Heart left ventricle (tissue), 16 donors: ENCODE measurements around the gene PUS1. TPM values are rescaled to one million over a fixed set of nuclear protein-coding genes. Genes with fewer than 3 reads are reported as not detected.
A peak's percentile ranks its signal among the peaks of the same experiment; 100 is the strongest.

Source experiments
- ATAC-seq, 4 donors: fragments of 200-7000 bp; cut with Tn5 transposase; one replicate each; pipeline ENCODE4 v1.9.1; 2020 to 2022; ENCODE audit warnings: moderate library complexity in 4 of 4, mild to moderate bottlenecking in 3 of 4, moderate number of reproducible peaks in 1 of 4
- DNase-seq, 5 donors: peaks; one replicate each; pipeline ENCODE4 v3.0.0-alpha.2; 2020
- H3K27ac ChIP-seq, 12 donors: fragments of 200-600 bp; sonication (generic) in 4 of 12; one replicate each; pipeline versions ENCODE4 v1.5.0 to v1.8.0; 2016 to 2022; ENCODE audit warnings: mild to moderate bottlenecking in 2 of 12
- H3K27me3 ChIP-seq, 9 donors: fragments of 200-600 bp; sonication (generic) in 2 of 9; one replicate each; pipeline versions ENCODE4 v1.5.1 to v1.8.0; 2016 to 2022; ENCODE audit warnings: mild to moderate bottlenecking in 3 of 9
- H3K36me3 ChIP-seq, 9 donors: fragments of 200-600 bp; sonication (generic) in 2 of 9; one replicate each; pipeline versions ENCODE4 v1.5.0 to v1.8.0; 2018 to 2022; ENCODE audit warnings: mild to moderate bottlenecking in 2 of 9
- H3K4me1 ChIP-seq, 12 donors: fragments of 200-600 bp; sonication (generic) in 4 of 12; one replicate each; pipeline versions ENCODE4 v1.5.0 to v1.8.0; 2016 to 2022; ENCODE audit warnings: mild to moderate bottlenecking in 3 of 12
- H3K4me3 ChIP-seq, 12 donors: fragments of 200-600 bp; sonication (generic) in 4 of 12; one replicate each; pipeline versions ENCODE4 v1.5.0 to v1.8.0; 2017 to 2022; ENCODE audit warnings: mild to moderate bottlenecking in 9 of 12, moderate library complexity in 4 of 12
- H3K9me3 ChIP-seq, 12 donors: fragments of 200-600 bp; sonication (generic) in 4 of 12; one replicate each; pipeline versions ENCODE4 v1.5.0 to v1.8.0; 2016 to 2022; ENCODE audit warnings: mild to moderate bottlenecking in 1 of 12
- POLR2A ChIP-seq, 2 donors: fragments of 450-650 bp; IDR thresholded peaks; one replicate each; pipeline ENCODE4 v1.6.1; 2017; ENCODE audit warnings: antibody characterized with exemption in 2 of 2, mild to moderate bottlenecking in 2 of 2, moderate library complexity in 2 of 2
- WGBS, 4 donors: extraction: QIAGEN DNeasy Blood & Tissue Kit in 2 of 4; methylation state at CpG; one replicate each; pipeline versions ENCODE4 v1.1.5 to v1.1.7; 2013 to 2018; 5-methylcytosine and 5-hydroxymethylcytosine counted together
- intact Hi-C, 10 donors: fragments of 100-400 bp; cut with DNase I; formaldehyde crosslinking; loops; one replicate each; pipeline versions ENCODE4 v1.11.1 to v1.14.2; 2022
- polyA plus RNA-seq, 2 donors: library from polyadenylated mRNA; stranded (reverse); fragments of 200-250 nt; gene quantifications; one replicate each; pipeline ENCODE4 v1.2.3, GENCODE V29; 2013
- total RNA-seq, 9 donors: library from RNA; depleted of rRNA in 2 of 9; stranded (reverse); fragments of >200 nt in 2 of 9; fragmentation: NEBNext Ultra II Directional in 3 of 9; extraction: Animal tissue kit (Norgen Biotek cat#: 25700) in 3 of 9; gene quantifications; one replicate each; pipeline versions ENCODE4 v1.1.0 to v1.2.4, GENCODE V29; 2016 to 2023
- TF ChIP-seq, protein P1 (sequence below), 12 donors: fragments of 200-600 bp; sonication (generic) in 4 of 12; IDR thresholded peaks; one replicate each; pipeline versions ENCODE4 v1.5.0 to v1.8.0; 2018 to 2022; ENCODE audit warnings: antibody characterized with exemption in 12 of 12, mild to moderate bottlenecking in 5 of 12
- donor health status: ischemic (EF 13 %, LVEDD 7.1; RV severe dilation, severe dysfunction).
- donor health status: healthy with polysubstance abuse.
- donor health status: DM: no; HTN: yes; CAD: no.
- donor health status: DM: no; HTN: no; CAD: no.
- donor health status: ischemic (EF 25% LVEDD 6.9; RV normal size, moderate dysfunction).
- donor health status: ischemic (EF 25% LVEDD 5.7; RV mildly dilated, moderate dysfunction).
- donor health status: healthy.
- donor health status: DM: yes; HTN: yes; CAD: no.
- donor health status: ischemic (EF 35%, LVEDD 5.7; RV mildly dilated, moderate dysfunction).
- donor health status: nonischemic (EF 11% LVEDD 7.7; RV severe dilation, severe dysfunction).
- donor health status: DM: yes; HTN: yes; CAD: no.
- donor health status: PGD.
- donor health status: ischemic (EF 29% LVEDD 5.4; RV normal size, mild dysfunction).
- donor health status: nonischemic (EF 23%, LVEDD 6.1; RV moderate dilation, normal function).

PUS1 gene
- total and polyA plus RNA-seq, 11 donors = 6.1 to 13.5 (median 8.8) TPM

DNA sequence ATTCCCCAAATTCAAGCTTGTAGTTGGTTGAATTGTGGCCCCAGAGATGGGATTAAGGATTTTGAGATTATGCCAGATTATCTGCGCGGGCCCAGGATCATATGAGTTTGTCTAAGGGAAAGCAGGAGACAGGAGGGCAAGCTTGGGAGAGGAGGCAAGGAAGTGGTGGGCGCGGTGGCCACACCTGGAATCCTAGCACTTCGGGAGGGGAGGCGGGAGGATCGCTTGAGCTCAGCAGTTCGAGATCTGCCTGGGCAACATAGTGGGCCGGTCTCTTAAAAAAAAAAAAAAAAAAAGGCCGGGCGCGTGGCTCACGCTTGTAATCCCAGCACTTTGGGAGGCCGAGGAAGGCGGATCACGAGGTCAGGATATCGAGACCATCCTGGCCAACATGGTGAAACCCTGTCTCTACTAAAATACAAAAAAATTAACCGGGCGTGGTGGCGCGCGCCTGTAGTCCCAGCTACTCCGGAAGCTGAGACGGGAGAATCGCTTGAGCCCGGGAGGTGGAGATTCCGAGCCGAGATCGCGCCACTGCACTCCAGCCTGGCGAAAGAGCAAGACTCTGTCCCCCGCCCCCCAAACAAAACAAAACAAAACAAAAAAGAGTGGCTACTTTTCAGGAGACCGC lies 881 bp upstream of the PUS1 start:
- intact Hi-C loops = loop anchor here in 6 of 10 donors (2.0 kb wide), 3 partner anchors 21 to 33 kb away; partner anchors contain the start of genes EP400 (in 2 of the 6) and ULK1 (in 2 of the 6)
- peak overlapping the region; percentile 86 to 97 (median 92) for H3K27ac ChIP-seq
- peak in 2 of 5 donors; percentile 24 to 50 for DNase-seq

GRCh38 chr12:131929581-131930456 lies 743 bp downstream of the PUS1 start:
- H3K4me3 ChIP-seq = peak overlapping the region; percentile 62 to 94 (median 82)
- H3K9me3 ChIP-seq = no peaks in the 10 kb centered on the region
- ATAC-seq = peak in 3 of 4 donors; percentile 3 to 10 (median 4)
- intact Hi-C loops = loop anchor here in 7 of 10 donors (1.0 to 5.0 kb wide), 5 partner anchors 19 to 38 kb away; partner anchors contain the start of genes ULK1 (in 4 of the 7) and EP400 (in 2 of the 7)
- no peaks in the 10 kb centered on the region for H3K27me3 ChIP-seq
- DNase-seq = peak in 2 of 5 donors; percentile 20 to 34
- H3K36me3 ChIP-seq = peaks cover 0 to 41% (median 33%) of the 10 kb centered on the region in 9 donors
- H3K4me1 ChIP-seq = peaks cover 0 to 27% (median 10%) of the 10 kb centered on the region in 12 donors
- TF ChIP-seq, protein P1, sequence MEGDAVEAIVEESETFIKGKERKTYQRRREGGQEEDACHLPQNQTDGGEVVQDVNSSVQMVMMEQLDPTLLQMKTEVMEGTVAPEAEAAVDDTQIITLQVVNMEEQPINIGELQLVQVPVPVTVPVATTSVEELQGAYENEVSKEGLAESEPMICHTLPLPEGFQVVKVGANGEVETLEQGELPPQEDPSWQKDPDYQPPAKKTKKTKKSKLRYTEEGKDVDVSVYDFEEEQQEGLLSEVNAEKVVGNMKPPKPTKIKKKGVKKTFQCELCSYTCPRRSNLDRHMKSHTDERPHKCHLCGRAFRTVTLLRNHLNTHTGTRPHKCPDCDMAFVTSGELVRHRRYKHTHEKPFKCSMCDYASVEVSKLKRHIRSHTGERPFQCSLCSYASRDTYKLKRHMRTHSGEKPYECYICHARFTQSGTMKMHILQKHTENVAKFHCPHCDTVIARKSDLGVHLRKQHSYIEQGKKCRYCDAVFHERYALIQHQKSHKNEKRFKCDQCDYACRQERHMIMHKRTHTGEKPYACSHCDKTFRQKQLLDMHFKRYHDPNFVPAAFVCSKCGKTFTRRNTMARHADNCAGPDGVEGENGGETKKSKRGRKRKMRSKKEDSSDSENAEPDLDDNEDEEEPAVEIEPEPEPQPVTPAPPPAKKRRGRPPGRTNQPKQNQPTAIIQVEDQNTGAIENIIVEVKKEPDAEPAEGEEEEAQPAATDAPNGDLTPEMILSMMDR (IDR thresholded peaks at IDR 0.05) = no peak
- no peak for TF ChIP-seq POLR2A (IDR thresholded peaks at IDR 0.05)
- H3K27ac ChIP-seq = peak overlapping the region in 7 of 12 donors; percentile 18 to 94 (median 91)
- 1 to 2% (median 2%) methylated on average over 13 to 87 of the region's 87 CpGs for WGBS, 4 donors

More for the DNA sequence above, 881 bp upstream of the PUS1 start:
- Histone ChIP-seq H3K4me1 (peaks cover 0 to 34% (median 16%) of the 10 kb centered on the region in 12 donors), H3K36me3 (peaks cover 0 to 25% (median 16%) of the 10 kb centered on the region in 9 donors), H3K27me3 (no peaks in the 10 kb centered on the region), H3K9me3 (no peaks in the 10 kb centered on the region), H3K4me3 (peak overlapping the region; percentile 62 to 94 (median 82))
- peak in 1 of 4 donors; percentile 14 for ATAC-seq
- TF ChIP-seq, protein P1 (IDR thresholded peaks at IDR 0.05) = no peak
- no peak for TF ChIP-seq POLR2A (IDR thresholded peaks at IDR 0.05)
- 33 to 42% (median 38%) methylated on average over 33 of the region's 33 CpGs for WGBS, 4 donors

DNA sequence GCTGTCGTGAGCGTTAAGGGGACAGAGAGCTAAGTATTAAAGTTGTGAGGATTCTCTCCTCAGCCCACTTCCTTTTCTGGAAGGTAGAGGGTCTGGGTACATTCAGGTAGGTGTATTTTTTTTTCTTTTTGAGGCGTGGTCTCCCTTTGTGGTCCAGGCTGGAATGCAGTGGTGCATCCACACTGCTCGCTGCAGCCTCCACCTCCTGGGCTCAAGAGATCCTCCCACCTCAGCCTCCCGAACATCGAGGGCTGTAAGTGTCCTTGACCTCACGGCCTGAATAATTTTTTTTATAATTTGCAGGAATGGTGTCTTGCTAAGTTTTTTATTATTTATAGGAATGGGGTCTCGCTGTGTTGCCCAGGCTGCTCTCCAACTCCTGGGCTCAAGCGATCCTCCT lies 1.4 kb downstream of the PUS1 start:
- Histone ChIP-seq H3K27me3 (no peaks in the 10 kb centered on the region), H3K36me3 (peaks cover 0 to 48% (median 39%) of the 10 kb centered on the region in 9 donors), H3K27ac (peak overlapping the region in 1 of 12 donors; percentile 92), H3K4me3 (peak overlapping the region in 11 of 12 donors; percentile 62 to 94 (median 79)), H3K9me3 (no peaks in the 10 kb centered on the region), H3K4me1 (peaks cover 0 to 25% (median 9%) of the 10 kb centered on the region in 12 donors)
- TF ChIP-seq POLR2A (IDR thresholded peaks at IDR 0.05) = no peak
- TF ChIP-seq, protein P1 (IDR thresholded peaks at IDR 0.05) = no peak
- ATAC-seq (no peak), DNase-seq (peak in 1 of 5 donors; percentile 8)
- intact Hi-C loops = loop anchor here in 1 of 10 donors (5.0 kb wide), 1 partner anchor 38 kb away; the partner anchor contains the start of gene ULK1
- WGBS, 4 donors = 85 to 93% (median 91%) methylated on average over 9 of the region's 9 CpGs
